Measurements from ENCODE around the gene PLEKHM3.

- TF ChIP-seq, protein P1, sequence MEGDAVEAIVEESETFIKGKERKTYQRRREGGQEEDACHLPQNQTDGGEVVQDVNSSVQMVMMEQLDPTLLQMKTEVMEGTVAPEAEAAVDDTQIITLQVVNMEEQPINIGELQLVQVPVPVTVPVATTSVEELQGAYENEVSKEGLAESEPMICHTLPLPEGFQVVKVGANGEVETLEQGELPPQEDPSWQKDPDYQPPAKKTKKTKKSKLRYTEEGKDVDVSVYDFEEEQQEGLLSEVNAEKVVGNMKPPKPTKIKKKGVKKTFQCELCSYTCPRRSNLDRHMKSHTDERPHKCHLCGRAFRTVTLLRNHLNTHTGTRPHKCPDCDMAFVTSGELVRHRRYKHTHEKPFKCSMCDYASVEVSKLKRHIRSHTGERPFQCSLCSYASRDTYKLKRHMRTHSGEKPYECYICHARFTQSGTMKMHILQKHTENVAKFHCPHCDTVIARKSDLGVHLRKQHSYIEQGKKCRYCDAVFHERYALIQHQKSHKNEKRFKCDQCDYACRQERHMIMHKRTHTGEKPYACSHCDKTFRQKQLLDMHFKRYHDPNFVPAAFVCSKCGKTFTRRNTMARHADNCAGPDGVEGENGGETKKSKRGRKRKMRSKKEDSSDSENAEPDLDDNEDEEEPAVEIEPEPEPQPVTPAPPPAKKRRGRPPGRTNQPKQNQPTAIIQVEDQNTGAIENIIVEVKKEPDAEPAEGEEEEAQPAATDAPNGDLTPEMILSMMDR (conservative IDR thresholded peaks at IDR 0.05): no peak
- no peak for TF ChIP-seq EZH2 (IDR thresholded peaks at IDR 0.05; ENCODE audit: low read depth)
These were observed 75.1 kb downstream of the PLEKHM3 start for GRCh38 chr2:207950063-207950760.
